Ectodermal cell (in vitro differentiated cells): ENCODE measurements around the gene GP2. TPM values are rescaled to one million over a fixed set of nuclear protein-coding genes. Genes with fewer than 3 reads are reported as not detected.

Experiments
- H3K27ac ChIP-seq: 2 replicates; pipeline ENCODE4 v1.7.0; 2013; ENCODE audit warnings: mild to moderate bottlenecking, low read depth, low read length; ENCODE audit not compliant: insufficient read depth, poor library complexity, severe bottlenecking
- H3K27me3 ChIP-seq: 2 replicates; pipeline ENCODE4 v1.7.0; 2013; ENCODE audit warnings: mild to moderate bottlenecking, low read length; ENCODE audit not compliant: insufficient read depth, control insufficient read depth, poor library complexity, severe bottlenecking
- H3K36me3 ChIP-seq: one replicate; pipeline ENCODE4 v1.7.0; 2013; ENCODE audit warnings: low read length; ENCODE audit not compliant: control insufficient read depth, insufficient read depth
- H3K4me1 ChIP-seq: one replicate; pipeline ENCODE4 v1.7.0; 2013; ENCODE audit warnings: low read length; ENCODE audit not compliant: control insufficient read depth, insufficient read depth
- H3K4me3 ChIP-seq: 2 replicates; pipeline ENCODE4 v1.7.0; 2013; ENCODE audit warnings: low read depth, low read length, control low read depth; ENCODE audit not compliant: insufficient read depth
- H3K9me3 ChIP-seq: 2 replicates; pipeline ENCODE4 v1.7.0; 2013; ENCODE audit warnings: mild to moderate bottlenecking, low read length, moderate library complexity; ENCODE audit not compliant: control insufficient read depth
- WGBS, 2 experiments: methylation state at CpG; one replicate each; pipeline ENCODE4 v1.1.7; 2013; ENCODE audit warnings: missing lambda C conversion rate in 2 of 2; 5-methylcytosine and 5-hydroxymethylcytosine counted together
- polyA plus RNA-seq, 4 experiments: library from polyadenylated mRNA; stranded (reverse); fragments of 50-300 nt; gene quantifications; one replicate each; pipeline ENCODE4 v1.2.3, GENCODE V29; 2013

The GP2 gene
- polyA plus RNA-seq (2013, experiment 1 of 4) = not detected
- not detected for polyA plus RNA-seq (2013, experiment 2 of 4)
- not detected for polyA plus RNA-seq (2013, experiment 3 of 4)
- not detected for polyA plus RNA-seq (2013, experiment 4 of 4)

GRCh38 chr16:20327444-20328041 lies at the start of gene GP2:
TSS of gene GP2 (minus strand) at chr16:20327513. CDS start at chr16:20326431, 1,082 bp downstream.
- H3K36me3 ChIP-seq = no peaks in the 10 kb centered on the region
- H3K27ac ChIP-seq = no peak within 1 kb of the TSS
- H3K4me1 ChIP-seq = no peaks in the 10 kb centered on the region
- no peak within 1 kb of the TSS for H3K4me3 ChIP-seq
- 88% methylated on average over 7 of the region's 7 CpGs for WGBS, 2 experiments
- H3K9me3 ChIP-seq = no peaks in the 10 kb centered on the region
- no peaks in the 10 kb centered on the region for H3K27me3 ChIP-seq

- Histone ChIP-seq H3K27me3 (no peaks in the 10 kb centered on the region), H3K27ac (no peak overlapping the region), H3K9me3 (no peaks in the 10 kb centered on the region), H3K36me3 (no peaks in the 10 kb centered on the region), H3K4me1 (no peaks in the 10 kb centered on the region), H3K4me3 (no peak overlapping the region)
- WGBS, 2 experiments = 89 to 93% methylated on average over 5 of the region's 5 CpGs
Measured at GRCh38 chr16:20372701-20373100, 45.4 kb upstream of the GP2 start.

GRCh38 chr16:20369452-20370054 lies 42.2 kb upstream of the GP2 start:
- H3K4me1 ChIP-seq = no peaks in the 10 kb centered on the region
- H3K27me3 ChIP-seq = no peaks in the 10 kb centered on the region
- no peaks in the 10 kb centered on the region for H3K36me3 ChIP-seq
- H3K9me3 ChIP-seq = no peaks in the 10 kb centered on the region
- H3K27ac ChIP-seq = no peak overlapping the region
- no peak overlapping the region for H3K4me3 ChIP-seq
- 92 to 94% methylated on average over 9 of the region's 9 CpGs for WGBS, 2 experiments

GRCh38 chr16:20364051-20364450 lies 36.7 kb upstream of the GP2 start:
- Histone ChIP-seq H3K4me3 (no peak overlapping the region), H3K36me3 (no peaks in the 10 kb centered on the region), H3K27me3 (no peaks in the 10 kb centered on the region), H3K9me3 (no peaks in the 10 kb centered on the region), H3K4me1 (no peaks in the 10 kb centered on the region), H3K27ac (no peak overlapping the region)
- WGBS, 2 experiments = 86 to 90% methylated on average over 3 of the region's 3 CpGs

GRCh38 chr16:20363191-20363590 lies 35.9 kb upstream of the GP2 start:
- Histone ChIP-seq H3K27ac (no peak overlapping the region), H3K4me1 (no peaks in the 10 kb centered on the region), H3K36me3 (no peaks in the 10 kb centered on the region), H3K4me3 (no peak overlapping the region), H3K9me3 (no peaks in the 10 kb centered on the region), H3K27me3 (no peaks in the 10 kb centered on the region)
- WGBS, 2 experiments = 88 to 93% methylated on average over 2 of the region's 2 CpGs

- WGBS, 2 experiments = 56 to 65% methylated on average over 2 of the region's 2 CpGs
- H3K27ac ChIP-seq = no peak overlapping the region
- no peaks in the 10 kb centered on the region for H3K36me3 ChIP-seq
- H3K27me3 ChIP-seq = no peaks in the 10 kb centered on the region
- no peaks in the 10 kb centered on the region for H3K4me1 ChIP-seq
- H3K9me3 ChIP-seq = no peaks in the 10 kb centered on the region
- H3K4me3 ChIP-seq = no peak overlapping the region
Measured at GRCh38 chr16:20359997-20360396, 32.7 kb upstream of the GP2 start.

GRCh38 chr16:20355114-20355782 lies 27.9 kb upstream of the GP2 start:
- no peaks in the 10 kb centered on the region for H3K27me3 ChIP-seq
- 88 to 92% methylated on average over 7 of the region's 7 CpGs for WGBS, 2 experiments
- H3K4me1 ChIP-seq = no peaks in the 10 kb centered on the region
- no peaks in the 10 kb centered on the region for H3K36me3 ChIP-seq
- H3K9me3 ChIP-seq = no peaks in the 10 kb centered on the region
- no peak overlapping the region for H3K4me3 ChIP-seq
- H3K27ac ChIP-seq = no peak overlapping the region

GRCh38 chr16:20353379-20353778 lies 26.1 kb upstream of the GP2 start:
- Histone ChIP-seq H3K9me3 (no peaks in the 10 kb centered on the region), H3K4me3 (no peak overlapping the region), H3K36me3 (no peaks in the 10 kb centered on the region), H3K4me1 (no peaks in the 10 kb centered on the region), H3K27me3 (no peaks in the 10 kb centered on the region), H3K27ac (no peak overlapping the region)

- Histone ChIP-seq H3K4me1 (no peaks in the 10 kb centered on the region), H3K36me3 (no peaks in the 10 kb centered on the region), H3K27me3 (no peaks in the 10 kb centered on the region), H3K9me3 (no peaks in the 10 kb centered on the region), H3K4me3 (no peak within 1 kb of the TSS), H3K27ac (no peak within 1 kb of the TSS)
- WGBS, 2 experiments = 93 to 96% methylated on average over 2 of the region's 2 CpGs
Measured at GRCh38 chr16:20352615-20353014, 25.3 kb upstream of the GP2 start, which contains the start of gene UMOD. TSS of gene UMOD (minus strand) at chr16:20352715. CDS start at chr16:20350737, 1,978 bp downstream.

- H3K4me3 ChIP-seq = no peak overlapping the region
- H3K27ac ChIP-seq = no peak overlapping the region
- no peaks in the 10 kb centered on the region for H3K27me3 ChIP-seq
- no peaks in the 10 kb centered on the region for H3K9me3 ChIP-seq
- H3K36me3 ChIP-seq = no peaks in the 10 kb centered on the region
- 88 to 92% methylated on average over 5 to 6 of the region's 6 CpGs for WGBS, 2 experiments
- no peaks in the 10 kb centered on the region for H3K4me1 ChIP-seq
Measured at GRCh38 chr16:20349615-20350014, 22.3 kb upstream of the GP2 start.
